Activated CD8-positive, alpha-beta T cell treated with anti-CD3 and anti-CD28 coated beads for 36 hours (primary cell): Measurements from ENCODE around the gene LRMDA. TPM values are rescaled to one million over a fixed set of nuclear protein-coding genes. Genes with fewer than 3 reads are reported as not detected.

Source experiments
- ATAC-seq: fragments of 200-7000 bp; cut with Tn5 transposase; one replicate; pipeline ENCODE4 v1.10.0; 2021; ENCODE audit warnings: mild to moderate bottlenecking, moderate library complexity
- CTCF ChIA-PET: fragments of 350-600 bp; sonication (Branson Sonifier 250); formaldehyde crosslinking; loops from one replicate; lab custom pipeline; 2021; ENCODE audit warnings: antibody characterized with exemption; lab: Charles Lee
- POLR2A ChIA-PET: fragments of 350-600 bp; sonication (Branson Sonifier 250); formaldehyde crosslinking; loops from one replicate; lab custom pipeline; 2021; ENCODE audit warnings: antibody characterized with exemption; lab: Charles Lee
- DNase-seq: peaks from one replicate; pipeline ENCODE4 v3.0.0-alpha.2; 2020
- H3K27ac Mint-ChIP-seq: one replicate; pipeline ENCODE4 v1.8.0; 2021; ENCODE audit warnings: mild to moderate bottlenecking, mixed read lengths
- H3K27me3 Mint-ChIP-seq: one replicate; pipeline ENCODE4 v1.8.0; 2021; ENCODE audit warnings: mixed read lengths
- H3K36me3 Mint-ChIP-seq: one replicate; pipeline ENCODE4 v1.8.0; 2021; ENCODE audit warnings: low read depth, mixed read lengths
- H3K4me1 Mint-ChIP-seq: one replicate; pipeline ENCODE4 v1.8.0; 2021; ENCODE audit warnings: low read depth, mixed read lengths
- H3K4me3 Mint-ChIP-seq: one replicate; pipeline ENCODE4 v1.8.0; 2021; ENCODE audit warnings: mild to moderate bottlenecking, moderate library complexity, mixed read lengths
- H3K9me3 Mint-ChIP-seq: one replicate; pipeline ENCODE4 v1.8.0; 2021; ENCODE audit warnings: mixed read lengths
- CTCF ChIP-seq: fragments of 200-600 bp; IDR thresholded peaks from one replicate; pipeline ENCODE4 v1.8.0; 2022; ENCODE audit warnings: antibody characterized with exemption, mild to moderate bottlenecking
- intact Hi-C: fragments of 100-400 bp; cut with micrococcal nuclease; formaldehyde crosslinking; loops from one replicate; pipeline ENCODE4 v1.10.0; 2022
- total RNA-seq, 2 experiments: library from RNA; stranded (reverse); gene quantifications; one replicate each; pipeline ENCODE4 v1.2.3, GENCODE V29; 2021

LRMDA gene
- total RNA-seq, 2 experiments from 2014 or later: not detected

DNA sequence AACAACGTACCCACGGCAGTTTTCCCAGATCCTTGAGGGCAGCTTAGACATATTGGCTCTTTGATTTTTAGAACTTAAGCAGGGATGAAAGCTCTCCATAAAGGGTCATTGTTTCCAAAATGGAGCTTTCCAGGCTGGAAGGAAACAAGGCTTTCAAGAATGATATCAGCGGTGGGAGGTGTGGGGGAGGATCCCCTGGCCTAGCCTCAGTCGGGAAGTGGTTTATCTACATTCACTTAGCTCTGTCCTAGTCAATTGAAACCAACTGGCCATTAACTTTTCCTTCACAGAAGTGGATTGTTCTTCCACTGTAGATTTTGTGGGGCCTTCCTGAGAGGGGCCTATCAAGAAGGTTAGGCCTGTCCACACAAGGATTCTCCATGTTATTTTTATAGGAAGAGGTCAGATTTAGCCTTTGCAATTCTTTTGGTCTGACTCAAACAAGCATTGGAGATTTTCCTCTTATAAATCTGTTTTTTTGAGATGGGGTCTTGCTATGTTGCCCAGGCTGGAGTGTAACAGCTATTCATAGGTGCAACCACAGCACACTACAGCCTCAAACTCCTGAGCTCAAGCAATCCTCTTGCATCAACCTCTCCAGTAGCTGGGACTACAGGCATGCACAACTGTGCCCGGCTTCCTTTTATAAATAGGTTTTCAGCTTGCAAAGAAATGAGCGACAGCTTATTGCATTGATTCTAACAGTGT is 343.5 kb downstream of the LRMDA start:
- TF ChIP-seq CTCF: no peak
- intact Hi-C loops: no loop called here
- DNase-seq: no peak
- Mint-ChIP-seq H3K36me3 (no peaks in the 10 kb centered on the region), H3K27me3 (peaks cover 4% of the 10 kb centered on the region), H3K9me3 (no peaks in the 10 kb centered on the region), H3K4me1 (peaks cover 18% of the 10 kb centered on the region), H3K27ac (no peak overlapping the region), H3K4me3 (no peak overlapping the region)
- ATAC-seq: no peak
- ChIA-PET POLR2A (interaction anchor here (0.6 kb wide), 1 partner anchor 88 kb away, joined by 4 read pairs; no protein-coding TSS in a partner anchor), CTCF (no interaction called here)

GRCh38 chr10:75776738-75777504 is 345.5 kb downstream of the LRMDA start:
- peaks cover 11% of the 10 kb centered on the region for H3K4me1 Mint-ChIP-seq
- ChIA-PET POLR2A (no interaction called here), CTCF (no interaction called here)
- peaks cover 8% of the 10 kb centered on the region for H3K27me3 Mint-ChIP-seq
- H3K27ac Mint-ChIP-seq: no peak overlapping the region
- no peak for TF ChIP-seq CTCF
- H3K9me3 Mint-ChIP-seq: no peaks in the 10 kb centered on the region
- H3K36me3 Mint-ChIP-seq: no peaks in the 10 kb centered on the region
- no peak for ATAC-seq
- intact Hi-C loops: no loop called here
- no peak overlapping the region for H3K4me3 Mint-ChIP-seq
- DNase-seq: no peak

DNA sequence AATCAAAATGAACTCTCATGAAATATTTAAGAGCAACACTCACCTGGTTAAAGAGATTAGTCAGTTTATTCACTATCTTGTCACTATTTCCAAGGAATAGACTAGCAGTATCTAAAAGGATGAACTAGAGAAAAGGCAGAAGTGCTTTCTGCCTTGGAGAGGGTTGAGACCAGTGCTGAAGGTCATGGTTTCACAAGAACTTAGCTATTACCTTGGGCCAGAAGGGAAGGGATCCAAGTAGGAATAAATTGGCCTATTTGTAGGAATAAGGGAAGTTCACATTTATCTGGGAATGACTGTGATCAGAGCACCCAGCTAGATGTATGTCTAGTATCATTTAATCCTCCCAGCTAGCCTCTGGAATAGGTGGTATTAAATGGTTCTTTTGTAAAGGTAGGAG is 347.2 kb downstream of the LRMDA start:
- intact Hi-C loops: no loop called here
- ChIA-PET POLR2A (no interaction called here), CTCF (no interaction called here)
- TF ChIP-seq CTCF: no peak
- H3K27ac Mint-ChIP-seq: no peak overlapping the region
- peaks cover under 1% of the 10 kb centered on the region for H3K4me1 Mint-ChIP-seq
- H3K27me3 Mint-ChIP-seq: peaks cover 8% of the 10 kb centered on the region
- H3K4me3 Mint-ChIP-seq: no peak overlapping the region
- H3K9me3 Mint-ChIP-seq: no peaks in the 10 kb centered on the region
- DNase-seq (no peak), ATAC-seq (no peak)
- no peaks in the 10 kb centered on the region for H3K36me3 Mint-ChIP-seq

- CTCF ChIA-PET: no interaction called here
- Mint-ChIP-seq H3K27me3 (peaks cover 8% of the 10 kb centered on the region), H3K36me3 (no peaks in the 10 kb centered on the region), H3K27ac (no peak overlapping the region), H3K4me1 (no peaks in the 10 kb centered on the region), H3K9me3 (no peaks in the 10 kb centered on the region), H3K4me3 (no peak overlapping the region)
- intact Hi-C loops: no loop called here
- POLR2A ChIA-PET: no interaction called here
- no peak for TF ChIP-seq CTCF
- ATAC-seq (no peak), DNase-seq (no peak)
These were observed 347.9 kb downstream of the LRMDA start for GRCh38 chr10:75779276-75779675.
